ENCODE data around the gene HOXA10.

DNA sequence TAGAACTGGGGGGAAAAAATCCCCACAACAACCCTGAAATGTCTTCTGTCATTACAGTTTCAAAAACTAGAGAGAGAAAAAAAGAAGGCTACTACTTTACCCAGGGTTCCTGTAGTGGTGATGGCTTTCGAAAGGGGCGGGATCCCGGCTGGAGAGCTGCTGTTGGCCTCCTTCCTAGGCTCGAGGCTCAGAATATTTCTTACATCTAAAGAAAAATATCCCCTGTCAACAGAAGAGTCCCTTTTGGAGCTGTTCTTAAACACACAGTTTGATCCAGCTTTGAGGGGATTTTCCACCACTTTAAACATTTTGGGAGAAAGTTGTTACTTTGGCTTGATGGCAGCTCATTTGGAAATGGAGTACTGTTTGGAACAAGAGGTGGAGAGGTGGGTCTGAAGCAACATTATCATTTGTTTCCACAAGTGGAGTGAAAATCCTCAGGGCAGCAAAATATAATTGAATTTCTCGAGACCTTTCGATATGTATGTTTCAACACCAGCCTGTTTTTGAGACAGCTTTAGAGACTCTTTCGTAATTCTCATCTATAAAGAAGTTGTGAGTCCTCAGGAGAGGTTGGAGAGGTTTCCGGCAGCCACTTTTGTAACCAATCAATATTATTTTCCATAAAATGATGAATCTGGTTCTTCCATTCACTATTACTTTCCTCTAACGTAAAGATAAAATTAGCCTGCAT, 20.7 kb upstream of the HOXA10 start:
- TF ChIP-seq, protein P1, sequence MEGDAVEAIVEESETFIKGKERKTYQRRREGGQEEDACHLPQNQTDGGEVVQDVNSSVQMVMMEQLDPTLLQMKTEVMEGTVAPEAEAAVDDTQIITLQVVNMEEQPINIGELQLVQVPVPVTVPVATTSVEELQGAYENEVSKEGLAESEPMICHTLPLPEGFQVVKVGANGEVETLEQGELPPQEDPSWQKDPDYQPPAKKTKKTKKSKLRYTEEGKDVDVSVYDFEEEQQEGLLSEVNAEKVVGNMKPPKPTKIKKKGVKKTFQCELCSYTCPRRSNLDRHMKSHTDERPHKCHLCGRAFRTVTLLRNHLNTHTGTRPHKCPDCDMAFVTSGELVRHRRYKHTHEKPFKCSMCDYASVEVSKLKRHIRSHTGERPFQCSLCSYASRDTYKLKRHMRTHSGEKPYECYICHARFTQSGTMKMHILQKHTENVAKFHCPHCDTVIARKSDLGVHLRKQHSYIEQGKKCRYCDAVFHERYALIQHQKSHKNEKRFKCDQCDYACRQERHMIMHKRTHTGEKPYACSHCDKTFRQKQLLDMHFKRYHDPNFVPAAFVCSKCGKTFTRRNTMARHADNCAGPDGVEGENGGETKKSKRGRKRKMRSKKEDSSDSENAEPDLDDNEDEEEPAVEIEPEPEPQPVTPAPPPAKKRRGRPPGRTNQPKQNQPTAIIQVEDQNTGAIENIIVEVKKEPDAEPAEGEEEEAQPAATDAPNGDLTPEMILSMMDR (IDR thresholded peaks at IDR 0.05; ENCODE audit: borderline replicate concordance, extremely low read depth, low read length, poor library complexity, severe bottlenecking), result no peak
- TF ChIP-seq EZH2 (IDR thresholded peaks at IDR 0.05; ENCODE audit: borderline replicate concordance, low read depth, low read length, severe bottlenecking), result no peak
